Colonic mucosa (tissue), 4 donors: Measurements from ENCODE around the gene NLRP5. TPM values are rescaled to one million over a fixed set of nuclear protein-coding genes. Genes with fewer than 3 reads are reported as not detected.

ENCODE experiments used
- DNase-seq: peaks from one replicate; pipeline ENCODE4 v3.0.0-alpha.2; 2020
- H3K27ac ChIP-seq: fragments of 200-600 bp; one replicate; pipeline ENCODE4 v1.8.0; 2021
- H3K27me3 ChIP-seq: fragments of 200-600 bp; one replicate; pipeline ENCODE4 v1.8.0; 2021
- H3K36me3 ChIP-seq: fragments of 200-600 bp; one replicate; pipeline ENCODE4 v1.8.0; 2021
- H3K4me1 ChIP-seq: fragments of 200-600 bp; one replicate; pipeline ENCODE4 v1.8.0; 2021; ENCODE audit warnings: mild to moderate bottlenecking
- H3K4me3 ChIP-seq: fragments of 200-600 bp; one replicate; pipeline ENCODE4 v1.8.0; 2021
- H3K9ac ChIP-seq, 2 donors: one replicate each; pipeline ENCODE4 v1.7.0; 2013; ENCODE audit warnings: control low read depth in 2 of 2, low read depth in 2 of 2, low read length in 2 of 2
- H3K9me3 ChIP-seq: fragments of 200-600 bp; one replicate; pipeline ENCODE4 v1.8.0; 2021
- intact Hi-C: fragments of 100-400 bp; cut with DNase I; formaldehyde crosslinking; loops from one replicate; pipeline ENCODE4 v1.14.1; 2022
- total RNA-seq, 2 donors: library from RNA; stranded (reverse); fragmentation: NEBNext Ultra II Directional in 1 of 2; extraction: Animal tissue kit (Norgen Biotek cat#: 25700) in 1 of 2; gene quantifications; one replicate each; pipeline ENCODE4 v1.2.1, GENCODE V29; 2021
- TF ChIP-seq, protein P1 (sequence below): fragments of 200-600 bp; IDR thresholded peaks from one replicate; pipeline ENCODE4 v1.8.0; 2022; ENCODE audit warnings: antibody characterized with exemption, mild to moderate bottlenecking
- donor health status: healthy.
- donor health status: DM: no; HTN: no; CAD: no.
- donor health status: DM: no; HTN: no; CAD: no.

The NLRP5 gene
- total RNA-seq, 2 donors from 2014 or later, result not detected

DNA sequence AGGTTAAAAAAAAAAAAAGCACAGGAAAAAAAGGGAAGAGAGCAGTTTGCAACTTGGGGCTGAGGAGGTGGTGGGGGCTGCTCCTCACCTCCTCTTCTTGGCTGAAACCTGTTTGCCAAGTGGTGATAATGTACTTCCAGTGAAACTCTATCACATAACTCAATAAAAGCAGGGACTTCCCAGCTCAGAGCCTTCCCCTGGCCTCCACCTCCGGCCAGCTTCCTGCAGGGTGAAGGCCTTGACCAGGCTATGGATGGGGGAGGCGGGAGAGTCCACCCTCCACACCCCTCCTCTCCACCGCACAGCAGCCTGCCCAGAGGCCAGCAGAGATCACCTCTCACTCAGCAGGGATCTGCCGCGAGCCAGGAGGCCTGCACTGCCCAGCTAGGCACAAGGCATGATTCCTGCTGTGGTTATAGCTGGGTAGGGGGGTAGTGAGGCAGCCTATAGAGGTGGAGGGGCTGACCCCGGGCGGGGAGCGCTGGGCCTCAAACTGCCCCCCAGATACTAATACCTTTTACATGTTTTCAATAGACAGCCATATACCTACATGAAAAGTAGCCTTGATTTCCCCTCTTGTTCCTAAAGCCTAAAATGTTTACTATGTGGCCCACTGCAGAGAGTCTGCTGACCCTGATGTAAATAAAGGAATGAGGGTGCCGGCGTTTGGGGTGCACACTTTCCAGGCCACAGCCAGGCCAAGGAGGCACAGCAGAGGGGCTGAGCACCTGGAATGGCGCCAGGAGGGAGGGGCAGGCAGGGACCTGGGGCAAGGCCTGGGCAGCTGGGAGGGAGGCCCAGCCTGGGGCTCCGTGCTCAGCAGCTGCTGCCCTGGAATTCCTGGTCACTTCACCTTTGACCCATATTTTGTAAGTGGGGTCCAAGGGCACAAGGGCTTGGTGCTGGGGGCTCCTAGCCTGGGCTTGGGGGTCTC lies 124.2 kb downstream of the NLRP5 start:
- Histone ChIP-seq H3K27me3 (no peaks in the 10 kb centered on the region), H3K9ac (peak overlapping the region; percentile 27 to 68), H3K4me3 (no peak overlapping the region), H3K9me3 (no peaks in the 10 kb centered on the region), H3K36me3 (no peaks in the 10 kb centered on the region), H3K27ac (peak overlapping the region; percentile 75), H3K4me1 (peaks cover 44% of the 10 kb centered on the region)
- DNase-seq, result peak; percentile 55
- intact Hi-C loops, result no loop called here
- TF ChIP-seq, protein P1, sequence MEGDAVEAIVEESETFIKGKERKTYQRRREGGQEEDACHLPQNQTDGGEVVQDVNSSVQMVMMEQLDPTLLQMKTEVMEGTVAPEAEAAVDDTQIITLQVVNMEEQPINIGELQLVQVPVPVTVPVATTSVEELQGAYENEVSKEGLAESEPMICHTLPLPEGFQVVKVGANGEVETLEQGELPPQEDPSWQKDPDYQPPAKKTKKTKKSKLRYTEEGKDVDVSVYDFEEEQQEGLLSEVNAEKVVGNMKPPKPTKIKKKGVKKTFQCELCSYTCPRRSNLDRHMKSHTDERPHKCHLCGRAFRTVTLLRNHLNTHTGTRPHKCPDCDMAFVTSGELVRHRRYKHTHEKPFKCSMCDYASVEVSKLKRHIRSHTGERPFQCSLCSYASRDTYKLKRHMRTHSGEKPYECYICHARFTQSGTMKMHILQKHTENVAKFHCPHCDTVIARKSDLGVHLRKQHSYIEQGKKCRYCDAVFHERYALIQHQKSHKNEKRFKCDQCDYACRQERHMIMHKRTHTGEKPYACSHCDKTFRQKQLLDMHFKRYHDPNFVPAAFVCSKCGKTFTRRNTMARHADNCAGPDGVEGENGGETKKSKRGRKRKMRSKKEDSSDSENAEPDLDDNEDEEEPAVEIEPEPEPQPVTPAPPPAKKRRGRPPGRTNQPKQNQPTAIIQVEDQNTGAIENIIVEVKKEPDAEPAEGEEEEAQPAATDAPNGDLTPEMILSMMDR, result no peak

Other genes with a start within 250 kb of the NLRP5 start
- gene NLRP9, start 248.4 kb upstream of the NLRP5 start, total RNA-seq, result not detected
- gene RFPL4A, start 227.7 kb upstream of the NLRP5 start, total RNA-seq, result not detected
- gene RFPL4AL1, start 217.7 kb upstream of the NLRP5 start, total RNA-seq, result not detected
- gene NLRP11, start 154.8 kb upstream of the NLRP5 start, total RNA-seq, result under 1 TPM in 1 of 2 donors, not detected in 1; 0.07 TPM
- gene NLRP4, start 150.2 kb upstream of the NLRP5 start, total RNA-seq, result not detected
- gene NLRP13, start 54.4 kb upstream of the NLRP5 start, total RNA-seq, result not detected
- not detected for gene NLRP8, start 38.9 kb upstream of the NLRP5 start, total RNA-seq
- gene ZNF787, start 134.5 kb downstream of the NLRP5 start, total RNA-seq, result 10 to 100 TPM; 52.1 to 69.2 TPM
- gene ZNF444, start 154.5 kb downstream of the NLRP5 start, total RNA-seq, result 10 to 100 TPM; 20.5 to 50.9 TPM
- not detected for gene GALP, start 189.2 kb downstream of the NLRP5 start, total RNA-seq
- not detected for gene ZSCAN5B, start 211.0 kb downstream of the NLRP5 start, total RNA-seq
- not detected for gene ZSCAN5C, start 215.5 kb downstream of the NLRP5 start, total RNA-seq